Hematopoietic multipotent progenitor cell treated with erythropoietin and hydrocortisone succinate and interleukin-3 and kit ligand, for 6 days (in vitro differentiated cells): Measurements from ENCODE around the gene PDE4B.
"Not testable (repeated sequence)": the region's sequence is repeated elsewhere in the genome, so short reads cannot be mapped to it uniquely, and the experiment has no call there.

Source experiments
- DNase-seq: peaks from one replicate; pipeline ENCODE4 v3.0.0-alpha.2; 2015

Gene PDE4B

GRCh38 chr1:65817891-65818290 lies 25.2 kb downstream of the PDE4B start:
- DNase-seq: no peak

- DNase-seq: no peak
Observed at GRCh38 chr1:65818966-65819365, 26.3 kb downstream of the PDE4B start.

DNA sequence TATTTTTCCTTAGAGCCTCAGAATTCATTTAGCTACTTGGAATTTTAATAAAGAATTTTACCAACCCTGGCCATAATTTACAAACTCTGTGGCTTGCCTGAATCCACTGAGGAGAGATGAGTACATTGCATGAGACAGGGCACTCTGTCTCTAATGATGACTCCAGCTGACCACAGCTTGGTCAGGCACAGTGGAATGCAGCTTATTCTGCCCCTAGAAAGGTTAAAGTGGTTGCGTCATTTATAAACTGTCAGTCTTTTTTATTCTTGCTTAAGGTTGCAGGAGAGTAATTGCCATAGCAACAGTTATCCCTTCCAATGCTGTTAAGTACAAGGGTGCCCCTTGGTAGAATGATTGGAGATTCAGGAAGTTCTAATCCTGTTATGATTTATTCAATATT lies 28.3 kb downstream of the PDE4B start:
- no peak for DNase-seq

- no peak for DNase-seq
Observed at GRCh38 chr1:65821386-65821785, 28.7 kb downstream of the PDE4B start.

DNA sequence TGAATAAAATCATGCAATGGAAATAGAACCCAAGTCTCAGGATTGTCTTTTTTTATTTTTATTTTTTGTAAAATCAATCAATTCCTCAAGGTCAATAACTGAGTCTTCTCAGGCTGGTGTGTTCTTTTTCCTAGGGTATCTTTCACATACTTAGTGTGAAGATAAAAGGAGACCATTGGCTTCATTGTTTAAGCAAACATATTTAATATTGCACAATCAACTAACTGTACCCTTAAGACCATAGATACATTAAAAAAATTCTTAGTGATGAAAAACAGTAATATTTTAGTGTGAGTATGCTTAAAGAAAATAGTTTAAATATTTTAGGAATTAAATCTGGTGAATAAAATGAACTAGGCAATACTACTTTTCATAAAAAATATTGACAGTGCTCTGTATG lies 31.4 kb downstream of the PDE4B start:
- DNase-seq: no peak

GRCh38 chr1:65825741-65826140 lies 33.0 kb downstream of the PDE4B start:
- DNase-seq: no peak

DNA sequence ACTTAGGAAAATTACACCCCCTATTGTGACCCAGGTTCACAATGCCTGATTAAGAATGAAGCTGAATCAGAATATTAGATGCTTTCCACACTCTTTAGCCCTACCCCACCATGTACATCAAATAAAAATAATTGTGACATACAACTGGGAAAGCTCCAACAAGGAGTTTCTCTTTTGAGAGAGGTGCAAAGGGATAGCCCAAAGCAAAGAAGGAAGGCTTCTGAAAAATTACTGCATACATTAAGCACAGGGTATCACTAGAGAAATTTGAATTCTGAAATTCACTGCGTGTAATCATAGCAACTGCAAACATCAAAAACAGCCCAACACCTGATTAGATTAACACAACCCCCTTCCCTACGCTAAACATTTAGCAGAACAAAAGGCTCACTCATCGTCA lies 34.1 kb downstream of the PDE4B start:
- DNase-seq: no peak

- no peak for DNase-seq
Observed at GRCh38 chr1:65827346-65827745, 34.7 kb downstream of the PDE4B start.

GRCh38 chr1:65830306-65830705 lies 37.6 kb downstream of the PDE4B start:
- DNase-seq: no peak

DNA sequence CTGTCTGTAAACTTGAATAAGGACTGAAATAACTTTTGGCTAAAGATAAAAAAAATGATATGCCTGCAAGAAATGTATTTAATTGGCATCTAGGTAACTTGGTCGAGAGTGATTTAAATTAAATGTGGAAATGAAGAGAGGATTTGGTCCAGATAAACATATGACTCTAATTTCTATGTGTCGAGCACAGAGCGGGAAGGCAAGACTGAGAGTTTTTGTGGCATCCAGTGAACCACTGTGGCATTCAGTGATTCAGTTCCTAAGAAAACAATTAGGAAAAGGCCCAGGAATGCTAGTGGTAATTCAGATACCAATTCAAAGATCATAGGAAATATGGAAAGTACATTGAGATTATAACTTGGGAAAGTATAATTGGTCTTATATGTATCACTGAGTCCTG lies 39.6 kb downstream of the PDE4B start:
- no peak for DNase-seq

- DNase-seq: no peak
Observed at GRCh38 chr1:65836686-65837085, 44.0 kb downstream of the PDE4B start.

GRCh38 chr1:65840683-65841082 lies 48.0 kb downstream of the PDE4B start:
- DNase-seq: no peak

GRCh38 chr1:65844296-65844695 lies 51.6 kb downstream of the PDE4B start:
- no peak for DNase-seq

DNA sequence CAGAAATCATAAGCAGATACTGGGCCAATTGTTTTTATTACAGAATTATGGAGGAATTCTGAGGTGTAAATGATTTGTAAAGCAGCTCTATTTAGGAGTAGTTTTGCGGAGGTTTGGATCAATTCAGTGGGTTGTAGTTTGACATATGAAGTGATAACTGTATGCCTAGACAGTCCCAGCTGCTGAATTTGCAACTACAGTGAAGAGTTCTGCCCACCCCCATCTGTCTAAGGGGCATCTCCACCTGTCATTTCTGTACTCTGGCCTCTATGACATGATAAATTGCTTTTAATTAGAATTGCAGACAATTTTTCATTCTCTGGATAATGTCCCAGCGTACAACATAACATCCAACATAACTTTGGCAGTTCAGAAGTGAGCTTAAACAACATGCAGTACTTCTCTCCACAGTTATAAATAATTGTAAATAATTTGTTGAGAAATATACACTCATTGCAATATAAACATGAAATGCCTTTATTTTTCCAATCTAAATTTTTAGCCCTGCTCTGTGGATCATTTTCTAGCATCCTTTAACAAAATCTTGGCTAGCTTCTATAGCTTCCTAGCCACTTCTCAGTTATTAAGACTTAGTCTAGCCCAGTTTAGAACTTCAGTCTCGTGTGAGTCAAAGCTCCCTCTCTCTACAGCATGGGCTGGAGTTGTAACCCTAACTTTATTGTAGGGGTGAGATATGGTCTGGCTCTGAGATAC lies 52.3 kb downstream of the PDE4B start:
- no peak for DNase-seq

DNA sequence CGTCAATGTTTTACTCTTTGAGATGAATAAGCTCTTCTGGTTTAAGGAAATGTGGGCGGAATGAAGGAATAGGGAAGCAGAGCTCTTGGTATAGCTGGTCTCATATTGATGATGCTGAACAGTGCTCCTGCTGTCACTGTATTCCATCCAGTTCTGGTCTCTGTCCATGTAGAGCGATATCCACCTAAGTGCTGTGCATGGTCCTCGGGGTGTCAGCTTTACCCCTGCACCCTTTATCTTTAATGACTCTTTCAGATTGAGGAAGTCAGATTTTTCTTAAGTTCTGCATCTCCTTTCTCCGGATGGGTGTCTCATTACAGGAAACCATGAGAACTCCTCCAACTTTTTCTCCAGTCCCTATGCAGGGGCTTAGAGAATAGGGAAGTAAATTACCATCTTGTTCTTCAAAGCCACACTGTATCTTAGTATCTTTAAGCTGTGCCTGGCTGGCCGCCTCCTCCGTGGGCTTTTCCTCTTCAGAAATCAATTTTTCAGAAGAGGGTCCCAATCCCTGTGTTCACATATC lies 52.9 kb downstream of the PDE4B start:
- peak; percentile 7 for DNase-seq

DNA sequence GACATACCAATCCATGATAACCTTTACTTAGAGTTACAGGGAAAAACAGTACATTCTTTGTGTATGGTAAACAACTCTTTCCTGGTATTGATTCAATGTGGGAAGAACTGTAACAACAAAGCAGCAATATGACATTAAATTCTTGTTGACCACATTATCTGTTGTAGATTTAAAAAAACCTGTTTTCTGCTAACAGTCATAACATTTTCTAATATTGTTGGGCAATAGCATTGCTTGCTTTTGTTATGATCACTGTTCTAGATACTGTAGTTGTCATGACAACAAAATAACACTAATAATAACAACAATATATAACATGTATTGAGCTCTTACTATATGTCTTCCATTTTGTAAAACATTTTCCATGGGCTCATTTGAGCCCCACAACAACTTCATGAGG lies 54.2 kb downstream of the PDE4B start:
- DNase-seq: no peak

DNA sequence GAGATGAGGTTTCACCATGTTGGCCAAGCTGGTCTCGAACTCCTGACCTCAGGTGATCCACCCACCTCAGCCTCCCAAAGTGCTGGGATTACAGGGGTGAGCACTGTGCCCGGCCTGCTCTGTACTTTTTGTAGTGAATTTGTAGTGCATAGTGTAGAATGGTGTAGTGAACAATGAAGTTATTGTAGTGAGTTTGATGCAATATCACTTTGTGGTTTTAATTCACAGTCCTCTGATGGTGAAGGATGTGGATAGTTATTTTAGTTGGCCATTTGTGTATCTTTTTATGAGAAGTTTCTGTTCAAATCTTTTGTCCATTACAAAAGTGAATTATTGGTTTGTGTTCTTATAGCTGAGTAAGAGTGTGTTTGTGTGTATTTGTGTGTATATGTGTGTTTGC lies 57.6 kb downstream of the PDE4B start:
- no peak for DNase-seq

GRCh38 chr1:65856591-65856990 lies 63.9 kb downstream of the PDE4B start:
- not testable (repeated sequence) for DNase-seq

- no peak for DNase-seq
Observed at GRCh38 chr1:65866439-65866838, 73.7 kb downstream of the PDE4B start.

DNA sequence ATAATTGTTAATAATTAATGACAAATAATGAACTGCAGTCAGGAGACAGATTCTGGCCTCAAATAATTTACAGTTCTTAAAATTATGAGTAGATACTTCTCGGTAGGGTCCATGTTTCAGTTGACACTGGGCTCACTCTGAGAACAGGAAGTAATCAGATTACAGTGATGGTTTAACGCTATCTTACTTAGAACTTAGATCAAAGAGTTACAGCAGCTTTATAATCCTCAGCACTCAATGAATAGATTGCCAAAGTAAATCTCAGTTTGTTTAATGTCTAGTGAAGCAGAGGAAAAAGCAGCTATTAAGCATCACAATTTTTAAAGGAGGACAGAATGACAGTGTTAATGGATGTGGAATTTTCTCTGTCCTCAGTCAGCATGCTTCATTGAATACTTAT lies 79.6 kb downstream of the PDE4B start:
- no peak for DNase-seq

- DNase-seq: not testable (repeated sequence)
Observed at GRCh38 chr1:65878342-65878741, 85.6 kb downstream of the PDE4B start.

DNA sequence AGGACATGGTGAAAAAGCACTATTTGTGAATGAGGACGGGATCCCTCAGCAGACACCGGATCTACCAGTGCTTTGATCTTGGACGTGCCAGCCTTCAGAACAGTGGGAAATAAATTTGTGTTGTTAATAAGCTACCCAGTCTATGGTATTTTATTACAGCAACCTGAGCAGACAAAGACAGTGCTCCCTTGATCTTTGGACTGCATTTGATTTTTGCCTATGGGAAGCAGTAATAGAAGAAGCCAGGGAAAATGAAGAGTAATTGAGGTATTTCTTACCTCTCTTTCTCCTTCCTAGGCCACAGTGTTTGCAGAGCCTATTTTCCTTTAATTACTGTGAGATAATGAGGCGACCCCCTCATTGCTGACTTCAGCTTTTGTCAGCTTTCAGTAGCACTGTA lies 87.9 kb downstream of the PDE4B start:
- DNase-seq: no peak

GRCh38 chr1:65881067-65881594 lies 88.4 kb downstream of the PDE4B start:
- DNase-seq: no peak

GRCh38 chr1:65882076-65882475 lies 89.4 kb downstream of the PDE4B start:
- DNase-seq: no peak

DNA sequence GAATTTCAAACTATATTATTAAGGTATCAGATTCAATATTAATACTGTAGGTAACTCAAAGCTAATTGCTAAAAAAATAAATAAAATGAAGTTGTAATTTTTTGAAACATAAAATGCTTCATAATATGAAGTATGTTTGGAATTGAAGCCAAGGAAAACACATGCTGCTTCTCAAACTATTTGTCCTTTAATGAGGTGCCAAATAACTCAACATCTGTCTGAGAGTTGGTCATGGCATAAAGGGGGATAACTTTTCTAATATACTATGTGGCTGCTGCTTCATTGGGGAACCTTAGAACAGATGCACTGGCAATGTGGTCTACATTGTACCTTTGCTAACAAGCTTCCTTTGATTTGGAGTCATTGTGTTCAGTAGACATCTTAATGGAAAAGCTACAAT lies 96.7 kb downstream of the PDE4B start:
- DNase-seq: no peak
